Adrenal gland (tissue), 12 donors: Measurements from ENCODE around the gene RAD51B. TPM values are rescaled to one million over a fixed set of nuclear protein-coding genes. Genes with fewer than 3 reads are reported as not detected.
A peak's percentile ranks its signal among the peaks of the same experiment; 100 is the strongest.

Source experiments
- DNase-seq, 7 donors: peaks; one replicate each; pipeline ENCODE4 v3.0.0-alpha.2; 2019 to 2020
- H3K27ac ChIP-seq, 5 donors: fragments of 200-600 bp; sonication (generic) in 4 of 5; 1 replicate in 3 of 5; 2 replicates in 2 of 5; pipeline versions ENCODE4 v1.5.1 to v1.8.0; 2016 to 2020; ENCODE audit warnings: mild to moderate bottlenecking in 1 of 5
- H3K27me3 ChIP-seq: fragments of 200-600 bp; 2 replicates; pipeline ENCODE4 v1.8.0; 2021
- H3K36me3 ChIP-seq, 2 donors: fragments of 200-600 bp; replicated peaks in 1 of 2; 1 replicate in 1 of 2; 2 replicates in 1 of 2; pipeline versions ENCODE4 v1.5.1 to v1.8.0; 2018 to 2022
- H3K4me1 ChIP-seq, 2 donors: fragments of 200-600 bp; replicated peaks in 1 of 2; 1 replicate in 1 of 2; 2 replicates in 1 of 2; pipeline versions ENCODE4 v1.5.1 to v1.8.0; 2018 to 2021
- H3K4me3 ChIP-seq, 4 donors: fragments of 200-600 bp; sonication (generic) in 3 of 4; one replicate each; pipeline ENCODE4 v1.5.1; 2016 to 2018
- H3K9me3 ChIP-seq, 3 donors: fragments of 200-600 bp; sonication (generic) in 1 of 3; replicated peaks in 1 of 3; 1 replicate in 2 of 3; 2 replicates in 1 of 3; pipeline versions ENCODE4 v1.5.1 to v1.8.0; 2016 to 2021
- CTCF ChIP-seq, 6 experiments: fragments of 450-650 bp in 4 of 6; fragments of 200-600 bp in 2 of 6; sonication (generic) in 1 of 6; IDR thresholded peaks; 1 replicate in 5 of 6; 2 replicates in 1 of 6; pipeline versions ENCODE4 v1.5.1 to v1.8.0; 2016 to 2021; ENCODE audit warnings: antibody characterized with exemption in 6 of 6, mild to moderate bottlenecking in 2 of 6, moderate library complexity in 1 of 6
- POLR2A ChIP-seq, 2 donors: fragments of 450-650 bp; IDR thresholded peaks; one replicate each; pipeline ENCODE4 v1.6.1; 2017; ENCODE audit warnings: antibody characterized with exemption in 2 of 2, mild to moderate bottlenecking in 2 of 2, moderate library complexity in 1 of 2
- WGBS, 4 donors: extraction: QIAGEN DNeasy Blood & Tissue Kit in 2 of 4; methylation state at CpG; one replicate each; pipeline versions ENCODE4 v1.1.5 to v1.1.7; 2013 to 2017; 5-methylcytosine and 5-hydroxymethylcytosine counted together
- intact Hi-C, 2 donors: fragments of 100-400 bp; cut with DNase I; formaldehyde crosslinking; loops; one replicate each; pipeline versions ENCODE4 v1.14.1 to v1.15.0; 2022 to 2023
- polyA plus RNA-seq, 3 donors: library from polyadenylated mRNA; stranded (reverse); fragments of 200-250 nt in 2 of 3; fragments of 350-450 nt in 1 of 3; fragmentation: Illumina TruSeq in 1 of 3; extraction: RNeasy Lipid Tissue Mini Kit (QIAGEN cat#74804) in 1 of 3; gene quantifications; one replicate each; pipeline ENCODE4 v1.2.3, GENCODE V29; 2013 to 2014
- total RNA-seq, 9 donors: library from RNA; depleted of rRNA in 4 of 9; stranded (reverse); fragments of >200 nt in 4 of 9; fragments of 120-200 nt in 1 of 9; fragmentation: NEBNext Ultra II Directional in 1 of 9; extraction: Animal tissue kit (Norgen Biotek cat#: 25700) in 1 of 9; gene quantifications; one replicate each; pipeline versions ENCODE4 v1.1.0 to v1.2.4, GENCODE V29; 2013 to 2023
- donor health status: healthy with polysubstance abuse.
- donor health status: Bipolar disorder and iron deficiency.
- donor health status: DM: yes; HTN: yes; CAD: no.
- donor health status: DM: no; HTN: no; CAD: no.
- donor health status: DM: no; HTN: no; CAD: no.
- donor health status: DM: yes; HTN: yes; CAD: no.

The RAD51B gene
- total and polyA plus RNA-seq, 12 donors, result 2.3 to 24.6 (median 12.4) TPM

DNA sequence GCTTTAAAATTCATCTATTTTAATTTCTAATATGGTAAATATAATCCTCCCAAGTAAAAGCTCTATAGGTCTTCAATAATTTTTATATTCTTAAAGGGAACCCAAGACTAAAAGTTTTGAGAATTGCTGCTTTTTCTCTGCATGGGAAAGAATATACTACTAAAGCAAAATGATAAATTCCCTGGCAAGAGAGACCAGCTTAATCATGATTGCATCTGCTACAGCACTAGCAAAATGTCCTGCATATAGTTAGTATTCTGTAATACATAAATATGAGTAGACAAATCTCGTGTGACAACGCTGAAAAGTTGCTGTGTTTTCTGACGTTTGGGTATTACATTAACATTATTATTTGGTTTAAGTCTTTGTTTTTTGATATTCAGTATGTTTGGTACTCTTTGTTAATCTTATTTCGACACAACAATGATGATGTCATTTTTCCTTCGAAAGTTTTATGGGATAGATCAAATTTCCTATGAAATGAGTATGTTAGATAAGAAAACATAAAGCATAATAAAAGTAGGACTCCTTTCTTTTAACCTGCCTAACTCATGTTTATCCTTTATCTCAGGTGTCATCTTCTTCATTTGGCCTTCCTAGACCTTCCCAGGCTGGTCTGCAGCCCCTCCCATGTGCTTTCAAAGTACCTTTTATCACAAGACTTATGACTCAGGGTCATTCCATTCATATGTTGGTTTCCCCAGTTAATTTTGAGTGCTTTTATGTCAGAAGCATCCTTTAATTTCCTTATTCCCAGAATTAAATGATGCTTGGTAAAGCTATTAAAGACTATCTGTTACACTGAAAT lies 321.9 kb downstream of the RAD51B start:
- TF ChIP-seq CTCF (IDR thresholded peaks at IDR 0.05), result no peak
- no peak for TF ChIP-seq POLR2A (IDR thresholded peaks at IDR 0.05)
- no peaks in the 10 kb centered on the region for H3K9me3 ChIP-seq
- no peaks in the 10 kb centered on the region for H3K27me3 ChIP-seq
- H3K27ac ChIP-seq, result peak overlapping the region in 4 of 5 donors; percentile 32 to 84 (median 71)
- no peak for DNase-seq
- WGBS, 4 donors, result 73 to 83% (median 74%) methylated on average over 5 of the region's 5 CpGs
- no peak overlapping the region for H3K4me3 ChIP-seq
- intact Hi-C loops, result loop anchor here in 1 of 2 donors (10.0 kb wide), 1 partner anchor 103 kb away; no protein-coding TSS in a partner anchor
- no peaks in the 10 kb centered on the region for H3K36me3 ChIP-seq
- H3K4me1 ChIP-seq, result peaks cover 37 to 64% of the 10 kb centered on the region in 2 donors

GRCh38 chr14:68143341-68143841 lies 323.8 kb downstream of the RAD51B start:
- 20 to 36% (median 28%) methylated on average over 4 of the region's 4 CpGs for WGBS, 4 donors
- Histone ChIP-seq H3K4me3 (no peak overlapping the region), H3K9me3 (no peaks in the 10 kb centered on the region), H3K27me3 (no peaks in the 10 kb centered on the region), H3K4me1 (peaks cover 37 to 64% of the 10 kb centered on the region in 2 donors), H3K27ac (peak overlapping the region; percentile 51 to 91 (median 81)), H3K36me3 (no peaks in the 10 kb centered on the region)
- TF ChIP-seq CTCF (IDR thresholded peaks at IDR 0.05) (no peak), POLR2A (IDR thresholded peaks at IDR 0.05) (peak in 1 of 2 donors; percentile 21)
- intact Hi-C loops, result loop anchor here in 1 of 2 donors (10.0 kb wide), 1 partner anchor 101 kb away; no protein-coding TSS in a partner anchor
- DNase-seq, result peak; percentile 71 to 95 (median 92)

DNA sequence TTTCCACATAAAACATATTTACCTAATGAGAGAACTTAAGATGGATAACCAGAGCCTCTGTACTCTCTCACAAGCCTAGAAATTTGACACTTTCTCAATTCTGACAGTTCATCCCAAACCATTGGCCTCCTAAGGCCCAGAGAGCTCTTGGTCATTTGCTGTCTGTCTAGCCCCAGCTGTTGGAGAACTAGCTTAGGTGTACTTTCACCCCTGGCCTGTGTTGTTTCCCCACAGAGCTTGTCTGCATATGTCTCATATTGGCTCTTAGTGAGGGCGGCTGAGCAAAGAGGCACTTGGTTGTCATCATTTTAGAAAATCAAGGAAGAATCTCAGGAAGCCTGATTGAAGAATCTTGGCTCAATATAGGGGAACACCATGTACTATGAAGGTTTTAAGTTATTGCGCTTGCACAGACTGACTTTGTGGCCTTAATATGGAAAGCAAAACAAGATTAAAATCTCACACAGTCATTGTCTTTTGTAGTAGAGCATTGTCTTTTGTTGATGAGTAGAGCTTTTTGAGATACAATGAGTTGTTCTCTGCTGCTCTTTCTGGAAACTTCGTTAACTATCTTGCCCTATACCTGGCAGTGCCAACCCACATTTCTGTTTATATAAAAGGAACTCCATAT lies 324.6 kb downstream of the RAD51B start:
- 69 to 75% (median 73%) methylated on average over 3 of the region's 3 CpGs for WGBS, 4 donors

More for the DNA sequence above, 324.6 kb downstream of the RAD51B start:
- TF ChIP-seq POLR2A (IDR thresholded peaks at IDR 0.05), result no peak
- no peak for TF ChIP-seq CTCF (IDR thresholded peaks at IDR 0.05)
- Histone ChIP-seq H3K27ac (peak overlapping the region; percentile 51 to 91 (median 81)), H3K4me3 (no peak overlapping the region), H3K36me3 (no peaks in the 10 kb centered on the region), H3K4me1 (peaks cover 35 to 63% of the 10 kb centered on the region in 2 donors), H3K27me3 (no peaks in the 10 kb centered on the region), H3K9me3 (no peaks in the 10 kb centered on the region)
- intact Hi-C loops, result loop anchor here in 1 of 2 donors (10.0 kb wide), 1 partner anchor 101 kb away; no protein-coding TSS in a partner anchor
- DNase-seq, result peak in 5 of 7 donors; percentile 20 to 73 (median 31)
